Glutamatergic neuron (in vitro differentiated cells): ENCODE data around the gene ZNF410. TPM values are rescaled to one million over a fixed set of nuclear protein-coding genes. Genes with fewer than 3 reads are reported as not detected.
"Not testable (repeated sequence)": the region's sequence is repeated elsewhere in the genome, so short reads cannot be mapped to it uniquely, and the experiment has no call there.

Source experiments
- DNase-seq: peaks from one replicate; pipeline ENCODE4 v3.0.0; 2022
- H3K27ac Mint-ChIP-seq: one replicate; pipeline ENCODE4 v1.8.0; 2020; ENCODE audit warnings: mild to moderate bottlenecking, mixed read lengths, inconsistent platforms; ENCODE audit not compliant: unreplicated experiment
- H3K27me3 Mint-ChIP-seq: one replicate; pipeline ENCODE4 v1.8.0; 2020; ENCODE audit warnings: mild to moderate bottlenecking, moderate library complexity, mixed read lengths, inconsistent platforms; ENCODE audit not compliant: unreplicated experiment
- H3K36me3 Mint-ChIP-seq: one replicate; pipeline ENCODE4 v1.8.0; 2020; ENCODE audit warnings: mild to moderate bottlenecking, mixed read lengths, inconsistent platforms; ENCODE audit not compliant: unreplicated experiment
- H3K4me1 Mint-ChIP-seq: one replicate; pipeline ENCODE4 v1.8.0; 2020; ENCODE audit warnings: mild to moderate bottlenecking, low read depth, mixed read lengths, inconsistent platforms; ENCODE audit not compliant: unreplicated experiment
- H3K4me3 Mint-ChIP-seq: one replicate; pipeline ENCODE4 v1.8.0; 2020; ENCODE audit warnings: mild to moderate bottlenecking, mixed read lengths, inconsistent platforms; ENCODE audit not compliant: unreplicated experiment
- H3K9me3 Mint-ChIP-seq: one replicate; pipeline ENCODE4 v1.8.0; 2020; ENCODE audit warnings: mild to moderate bottlenecking, moderate library complexity, mixed read lengths, inconsistent platforms; ENCODE audit not compliant: unreplicated experiment
- CTCF ChIP-seq: fragments of 200-600 bp; sonication (generic); IDR thresholded peaks from one replicate; pipeline ENCODE4 v1.5.0; 2021; ENCODE audit not compliant: partially characterized antibody, unreplicated experiment
- total RNA-seq: library from RNA; stranded (reverse); fragmentation: NEBNext Ultra II Directional; extraction: Animal tissue kit (Norgen Biotek cat#: 25700); gene quantifications from one replicate; pipeline ENCODE4 v1.2.1, GENCODE V29; 2021; ENCODE audit not compliant: unreplicated experiment

The ZNF410 gene
- total RNA-seq, 1 donor from 2014 or later: 50.7 TPM

- Mint-ChIP-seq H3K9me3 (no peaks in the 10 kb centered on the region), H3K4me1 (no peaks in the 10 kb centered on the region), H3K27me3 (no peaks in the 10 kb centered on the region), H3K36me3 (no peaks in the 10 kb centered on the region), H3K4me3 (no peak overlapping the region), H3K27ac (no peak overlapping the region)
- TF ChIP-seq CTCF: no peak
- no peak for DNase-seq
These were observed 24.2 kb upstream of the ZNF410 start for GRCh38 chr14:73862480-73862879.

GRCh38 chr14:73863209-73863608 lies 23.4 kb upstream of the ZNF410 start:
- no peaks in the 10 kb centered on the region for H3K9me3 Mint-ChIP-seq
- H3K36me3 Mint-ChIP-seq: no peaks in the 10 kb centered on the region
- no peak overlapping the region for H3K4me3 Mint-ChIP-seq
- TF ChIP-seq CTCF: no peak
- no peaks in the 10 kb centered on the region for H3K4me1 Mint-ChIP-seq
- DNase-seq: no peak
- no peak overlapping the region for H3K27ac Mint-ChIP-seq
- no peaks in the 10 kb centered on the region for H3K27me3 Mint-ChIP-seq

- Mint-ChIP-seq H3K27ac (no peak overlapping the region), H3K27me3 (no peaks in the 10 kb centered on the region), H3K36me3 (no peaks in the 10 kb centered on the region), H3K9me3 (peaks cover 1% of the 10 kb centered on the region), H3K4me1 (no peaks in the 10 kb centered on the region), H3K4me3 (no peak overlapping the region)
- TF ChIP-seq CTCF: no peak
- DNase-seq: no peak
These were observed 21.0 kb upstream of the ZNF410 start for GRCh38 chr14:73865534-73866113.

GRCh38 chr14:73869754-73870153 lies 16.9 kb upstream of the ZNF410 start:
- H3K4me3 Mint-ChIP-seq, H3K27me3 Mint-ChIP-seq, DNase-seq, H3K9me3 Mint-ChIP-seq, H3K27ac Mint-ChIP-seq, H3K4me1 Mint-ChIP-seq, H3K36me3 Mint-ChIP-seq: not testable (repeated sequence)

GRCh38 chr14:73870525-73871235 lies 16.0 kb upstream of the ZNF410 start:
- Mint-ChIP-seq H3K4me3 (no peak overlapping the region), H3K36me3 (no peaks in the 10 kb centered on the region), H3K27me3 (no peaks in the 10 kb centered on the region), H3K4me1 (no peaks in the 10 kb centered on the region), H3K27ac (no peak overlapping the region), H3K9me3 (peaks cover 1% of the 10 kb centered on the region)
- TF ChIP-seq CTCF: no peak
- no peak for DNase-seq
